Measurements from ENCODE around the gene FOSL1. TPM values are rescaled to one million over a fixed set of nuclear protein-coding genes. Genes with fewer than 3 reads are reported as not detected.

The FOSL1 gene
- total RNA-seq, 1 experiment from 2014 or later: 125 TPM

- RAD21 ChIA-PET (ENCODE audit: low non-redundant PET in 1 of 2, low total read pairs in 2 of 2, uncharacterized antibody in 2 of 2, unreplicated experiment in 2 of 2): interaction anchor here in 1 of 2 experiments (3.0 kb wide), 1 partner anchor 29 kb away, joined by 10 read pairs; no protein-coding TSS in a partner anchor
- no peak for ATAC-seq
- Histone ChIP-seq H2AFZ (ENCODE audit: low read depth, low read length, poor library complexity, severe bottlenecking) (no peak overlapping the region), H3K27ac (ENCODE audit: low read depth, low read length) (peak overlapping the region; percentile 97), H3K9me2 (ENCODE audit: insufficient read depth) (no peaks in the 10 kb centered on the region), H4K20me1 (ENCODE audit: insufficient read depth) (no peaks in the 10 kb centered on the region), H3K4me2 (ENCODE audit: low read length) (peak overlapping the region; percentile 98), H3K79me2 (ENCODE audit: insufficient read depth, low read length) (peaks cover 48% of the 10 kb centered on the region), H3K4me1 (ENCODE audit: control insufficient read depth in 1 of 2, insufficient read depth in 2 of 2, low read length in 2 of 2) (peaks cover 18 to 61% of the 10 kb centered on the region in 2 experiments), H3K36me3 (ENCODE audit: control insufficient read depth in 1 of 2, insufficient read depth in 2 of 2, low read length in 2 of 2) (peaks cover 14 to 50% of the 10 kb centered on the region in 2 experiments), H3K9me3 (ENCODE audit: control insufficient read depth in 1 of 2, insufficient read depth in 1 of 2, low read depth in 1 of 2, low read length in 2 of 2) (no peaks in the 10 kb centered on the region), H3K4me3 (replicated peaks in 1 of 2; ENCODE audit: low read depth in 1 of 2, low read length in 2 of 2) (peak overlapping the region; percentile 90 to 92), H3K9ac (ENCODE audit: low read length) (peak overlapping the region; percentile 87), H3K27me3 (ENCODE audit: insufficient read depth, low read length) (no peaks in the 10 kb centered on the region)
- no TSS peak for BruUV-seq (replicated peaks)
- intact Hi-C loops (cut with micrococcal nuclease): no loop called here
- no peak for TF ChIP-seq FOSL1 (IDR thresholded peaks at IDR 0.05; ENCODE audit: low read depth)
- TF ChIP-seq ZBTB33 (IDR thresholded peaks at IDR 0.05; ENCODE audit: extremely low read depth, insufficient replicate concordance, low read length): no peak
- TF ChIP-seq POLR2A (IDR thresholded peaks at IDR 0.05; ENCODE audit: borderline replicate concordance, extremely low read depth, insufficient read depth, insufficient read length): no peak
- CTCF ChIA-PET: interaction anchor here (1.1 to 6.5 kb wide), 8 partner anchors 13 to 181 kb away, joined by 3 to 82 read pairs (median 6); partner anchors contain the start of genes CFL1, KAT5 and MUS81
- POLR2A ChIA-PET: interaction anchor here (1.4 to 8.5 kb wide), 4 partner anchors 13 to 29 kb away, joined by 3 to 124 read pairs (median 45); partner anchors contain the start of genes CFL1, FOSL1 and MUS81
- DNase-seq (ENCODE audit: low read depth, low spot score): no peak
Observed at GRCh38 chr11:65886826-65887722, 13.1 kb downstream of the FOSL1 start.
